HepG2 (cell line): ENCODE measurements around the gene DNLZ.

Source experiments
- EZH2 ChIP-seq: conservative IDR thresholded peaks from 2 replicates; pipeline ENCODE4 v1.6.1; 2012; ENCODE audit warnings: mild to moderate bottlenecking, low read depth, low read length, moderate library complexity
- PLRG1 ChIP-seq: fragments of 450-650 bp; conservative IDR thresholded peaks from 2 replicates; pipeline ENCODE4 v1.6.1; 2016
- POLR2AphosphoS5 ChIP-seq: IDR thresholded peaks from 2 replicates; pipeline ENCODE4 v1.6.1; 2012; ENCODE audit warnings: low read depth, low read length

DNA sequence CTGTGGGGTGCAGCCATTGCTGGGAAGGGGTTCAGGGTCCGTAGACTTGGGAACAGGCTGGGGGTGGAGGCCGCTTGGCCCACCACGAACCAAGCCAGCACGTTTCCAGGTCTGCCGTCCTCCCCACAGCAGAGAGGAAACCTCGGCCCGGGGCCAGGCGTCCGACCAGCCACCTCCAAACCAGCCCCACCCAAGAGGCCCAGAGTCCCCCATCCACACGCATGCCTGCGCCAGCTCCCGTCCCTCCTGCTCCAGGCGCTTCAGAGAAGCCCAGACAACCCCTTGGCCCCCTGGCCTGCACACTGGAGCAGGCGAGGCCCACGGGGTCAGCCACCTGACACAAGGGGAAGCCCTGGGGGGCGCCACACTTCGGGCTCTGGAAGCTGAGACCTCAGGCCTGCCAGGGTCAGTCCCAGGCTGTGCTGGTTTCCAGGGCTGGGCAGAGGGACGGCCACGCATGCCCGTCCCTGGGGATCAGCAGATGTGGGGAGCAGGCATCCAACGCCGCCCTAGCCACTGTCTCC, 6.3 kb downstream of the DNLZ start:
- TF ChIP-seq POLR2AphosphoS5 (no peak), EZH2 (no peak), PLRG1 (no peak)
